ENCODE results near the gene MAEL.

Gene MAEL

GRCh38 chr1:166988974-166989515, at the start of gene MAEL:
TSS of gene MAEL (plus strand) at chr1:166989280. CDS start at chr1:166989353, 73 bp downstream.
- no peak for DNase-seq (ENCODE audit: low read depth)

DNA sequence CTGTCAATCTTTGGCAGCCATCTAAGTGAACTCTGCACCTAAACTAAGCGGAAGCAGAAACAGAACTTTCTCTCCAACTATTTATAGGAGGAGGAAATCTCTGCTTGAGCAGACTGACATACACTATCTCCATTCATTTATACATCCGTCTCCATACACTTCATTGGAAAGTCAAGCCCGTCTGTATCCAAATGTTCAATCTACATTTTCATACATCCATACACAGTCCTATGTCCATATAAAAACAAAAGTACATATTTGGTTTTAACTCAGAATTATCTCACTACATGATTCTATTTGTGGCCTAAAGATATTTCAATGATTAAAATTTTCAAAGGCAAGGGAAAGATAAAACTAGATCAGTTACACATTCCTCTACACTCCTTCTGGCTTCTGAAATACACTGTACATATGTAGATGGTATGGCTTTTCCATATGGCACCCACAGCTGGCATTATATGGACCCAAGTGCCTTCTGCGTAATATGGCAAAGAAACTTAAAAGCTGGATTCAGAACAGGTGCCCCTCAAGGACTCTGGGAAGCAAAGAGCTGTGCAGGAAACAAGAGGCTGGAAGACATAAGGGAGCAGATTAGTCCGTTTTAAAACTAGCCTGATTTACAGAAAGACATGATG, 49.2 kb upstream of the MAEL start:
- DNase-seq (ENCODE audit: low read depth) = no peak

DNA sequence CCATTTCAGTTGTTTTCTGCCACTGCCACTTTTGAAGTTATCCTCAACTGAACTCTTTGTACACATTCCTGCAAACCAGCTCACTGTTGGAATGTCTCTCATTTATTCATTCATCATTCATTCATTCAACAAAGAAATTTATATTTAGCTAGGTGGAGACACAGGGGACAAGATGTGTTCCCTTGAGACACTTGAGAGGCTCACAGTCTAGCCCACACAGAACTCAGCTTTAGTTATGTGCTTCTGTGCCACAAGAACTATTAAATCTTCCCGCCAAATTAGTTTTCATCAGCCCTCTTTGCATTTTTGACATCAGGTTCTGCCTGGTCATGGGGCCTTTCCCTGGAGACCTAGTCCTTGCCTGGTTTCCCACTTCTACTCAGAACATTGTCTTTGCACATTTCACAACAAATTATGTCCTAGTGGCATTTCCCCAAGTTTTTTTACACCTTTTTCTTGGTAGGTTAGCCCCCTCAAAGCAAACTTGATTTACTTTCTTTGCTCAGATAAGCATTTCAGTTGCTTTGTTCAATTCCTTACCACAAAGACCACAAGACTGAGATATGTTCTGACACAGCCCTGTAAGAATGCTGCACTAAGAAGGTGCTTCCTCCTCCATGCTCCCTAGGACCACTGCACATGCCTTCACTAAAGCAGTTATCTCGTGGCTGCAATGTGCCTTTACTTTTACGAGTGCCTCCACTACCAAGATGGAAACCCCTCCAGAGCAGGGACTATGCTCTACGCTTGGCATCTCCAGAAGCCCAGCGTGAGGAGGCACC, 44.7 kb upstream of the MAEL start:
- DNase-seq (ENCODE audit: low read depth) = no peak

DNA sequence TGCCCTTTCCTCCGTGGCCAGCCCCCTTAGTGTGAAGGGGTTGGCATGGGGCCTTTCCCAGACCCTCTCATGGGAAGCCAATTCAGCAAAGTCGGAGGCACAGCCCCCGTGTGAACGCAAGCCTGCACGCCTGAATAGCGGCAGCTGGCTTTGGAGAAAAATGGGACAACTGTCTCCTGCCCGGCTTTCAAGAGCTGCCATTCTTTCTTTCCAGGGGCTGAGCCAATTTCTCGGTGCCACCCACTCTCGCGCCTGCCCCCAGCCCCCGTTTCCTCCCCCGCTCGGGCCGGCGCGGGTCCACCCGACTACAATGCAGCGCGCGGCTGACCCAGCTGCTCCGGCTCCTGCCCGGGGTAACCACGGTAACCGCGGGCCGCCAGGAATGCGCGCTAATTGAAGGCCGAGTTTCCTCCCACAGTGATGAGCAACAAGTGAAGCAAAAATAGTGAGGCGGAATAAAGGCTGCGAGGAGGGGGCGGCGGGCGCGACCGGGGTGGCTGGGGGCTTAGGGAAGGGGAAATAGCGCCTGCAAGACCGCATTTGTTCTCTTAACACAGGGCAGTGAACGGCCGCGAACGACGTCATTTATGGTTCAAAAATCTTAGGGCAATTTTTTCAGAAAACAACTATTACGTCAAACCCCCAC, 41.6 kb upstream of the MAEL start:
- no peak for DNase-seq (ENCODE audit: low read depth)

GRCh38 chr1:166948856-166949350, 40.2 kb upstream of the MAEL start:
- no peak for DNase-seq (ENCODE audit: low read depth)

GRCh38 chr1:166950156-166950555, 38.9 kb upstream of the MAEL start:
- DNase-seq (ENCODE audit: low read depth) = no peak

- DNase-seq (ENCODE audit: low read depth) = no peak
These were observed 38.0 kb upstream of the MAEL start for GRCh38 chr1:166951050-166951449.

DNA sequence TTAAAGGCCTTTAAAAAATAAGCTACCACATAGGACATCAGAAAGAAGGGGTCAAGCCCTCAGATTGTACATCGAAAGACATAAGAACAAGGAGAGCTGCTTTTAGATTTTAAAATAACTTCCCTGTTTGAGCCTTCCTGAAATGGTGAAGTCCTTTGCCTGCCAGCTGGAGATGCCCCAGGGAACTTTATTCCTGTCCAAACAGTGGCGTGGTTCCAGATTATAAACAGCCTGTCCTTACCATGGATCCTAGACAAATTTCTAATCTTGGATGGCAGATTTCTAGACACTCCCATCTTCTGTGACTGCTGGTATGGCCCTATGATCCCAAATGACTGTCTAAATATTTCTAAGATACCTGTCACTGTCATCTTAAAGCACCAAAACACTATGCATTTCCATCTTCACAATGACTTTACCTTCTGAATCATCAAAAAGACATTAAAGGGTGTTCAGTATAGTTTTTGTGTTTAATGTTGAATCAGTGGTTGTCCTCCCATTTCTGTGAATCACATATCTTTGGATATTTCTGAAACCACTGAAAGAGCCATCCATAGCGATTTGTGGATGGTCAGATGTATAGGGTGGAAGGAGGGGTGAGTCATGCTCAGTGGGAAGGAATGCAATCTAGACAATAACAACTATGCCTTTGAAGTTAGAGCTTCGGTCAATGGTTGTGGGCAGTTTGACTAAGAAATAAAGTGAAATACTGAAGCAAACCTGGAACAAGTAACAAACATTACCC, 36.9 kb upstream of the MAEL start:
- DNase-seq (ENCODE audit: low read depth) = no peak

- DNase-seq (ENCODE audit: low read depth) = no peak
These were observed 35.6 kb upstream of the MAEL start for GRCh38 chr1:166953491-166953890.

DNA sequence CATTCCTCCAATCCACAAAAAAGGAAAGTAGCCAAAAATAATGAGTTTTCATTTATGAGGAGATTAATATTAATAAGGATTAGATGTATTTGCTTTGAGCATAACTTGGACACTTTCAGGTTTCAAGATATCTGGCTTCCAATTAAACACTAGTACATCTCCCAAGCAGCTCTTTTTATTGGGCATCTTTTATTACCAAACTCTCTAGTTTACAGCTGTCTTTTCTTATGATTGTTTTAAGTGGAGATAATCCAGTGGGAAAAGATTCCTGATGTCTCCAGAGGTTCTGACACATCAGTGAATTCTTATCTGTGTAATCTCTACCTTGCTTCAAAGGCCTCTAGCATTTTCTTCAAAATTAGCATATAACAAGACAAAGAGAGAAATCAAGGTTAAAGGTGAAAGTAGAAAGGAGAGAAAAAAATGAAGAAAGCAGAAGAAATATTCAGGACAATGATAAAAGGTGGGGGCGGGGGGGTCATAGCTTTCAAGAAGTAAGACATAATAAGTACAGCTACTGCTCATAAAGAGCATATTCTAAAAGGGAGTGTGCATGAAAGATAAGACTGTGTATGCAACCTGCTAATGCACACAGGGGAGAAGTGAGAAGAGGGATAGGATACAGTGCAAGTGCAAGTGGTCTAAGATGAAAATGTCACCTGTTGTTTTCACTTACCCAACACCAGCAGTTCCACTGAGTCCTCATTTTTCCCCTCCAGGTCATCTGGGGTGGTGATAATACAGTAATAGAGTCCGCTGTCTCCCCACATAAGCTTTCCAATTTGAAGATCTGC, 32.8 kb upstream of the MAEL start:
- no peak for DNase-seq (ENCODE audit: low read depth)

DNA sequence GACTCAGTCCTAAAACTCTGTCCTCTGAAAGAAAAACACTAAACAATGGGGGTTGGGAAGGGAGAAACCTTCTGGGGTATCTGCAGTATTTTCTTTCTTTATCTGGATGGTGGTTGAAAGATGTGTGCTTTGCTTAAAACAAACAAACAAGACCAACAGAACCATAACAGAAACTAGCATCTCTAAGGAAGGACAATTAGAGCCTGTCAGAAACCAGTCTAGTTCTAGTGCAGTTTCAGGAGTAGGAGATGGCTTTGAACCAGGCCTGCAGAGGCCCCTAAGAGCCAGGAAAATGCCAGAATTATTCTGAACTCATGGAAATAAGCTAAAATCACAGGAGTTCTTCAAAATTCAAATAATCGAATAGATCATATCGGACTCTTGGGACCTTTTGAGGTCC, 32.2 kb upstream of the MAEL start:
- no peak for DNase-seq (ENCODE audit: low read depth)

- DNase-seq (ENCODE audit: low read depth) = no peak
These were observed 28.1 kb upstream of the MAEL start for GRCh38 chr1:166960858-166961474.

DNA sequence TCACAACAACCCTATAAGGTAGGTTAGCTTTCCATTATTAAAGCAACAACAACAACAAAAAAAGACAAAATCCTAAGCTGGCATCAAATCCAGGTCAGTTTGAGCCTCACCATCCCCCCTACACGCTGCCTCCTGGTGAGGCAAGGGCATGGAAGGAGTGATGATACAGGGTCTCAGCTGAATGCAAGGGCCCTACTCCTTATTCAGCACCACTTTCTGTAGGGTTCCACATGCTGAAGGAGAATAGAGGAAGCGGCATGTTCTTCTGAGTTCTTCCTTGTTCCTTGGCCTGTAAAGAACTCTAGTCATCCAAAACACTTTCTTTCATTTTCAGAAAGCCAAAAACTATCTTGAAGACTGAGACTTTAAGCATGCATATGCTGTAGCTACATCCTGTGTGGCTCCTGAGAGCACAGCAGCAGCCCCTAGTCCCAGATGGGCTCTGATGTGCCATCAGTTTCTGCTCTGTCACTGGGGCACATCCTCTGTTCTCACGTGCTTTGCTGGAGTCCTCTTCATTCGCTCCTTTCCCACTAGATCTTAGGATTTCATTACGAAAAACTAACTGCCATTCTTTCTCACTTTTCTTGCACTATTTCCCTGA, 19.9 kb upstream of the MAEL start:
- DNase-seq (ENCODE audit: low read depth) = no peak

DNA sequence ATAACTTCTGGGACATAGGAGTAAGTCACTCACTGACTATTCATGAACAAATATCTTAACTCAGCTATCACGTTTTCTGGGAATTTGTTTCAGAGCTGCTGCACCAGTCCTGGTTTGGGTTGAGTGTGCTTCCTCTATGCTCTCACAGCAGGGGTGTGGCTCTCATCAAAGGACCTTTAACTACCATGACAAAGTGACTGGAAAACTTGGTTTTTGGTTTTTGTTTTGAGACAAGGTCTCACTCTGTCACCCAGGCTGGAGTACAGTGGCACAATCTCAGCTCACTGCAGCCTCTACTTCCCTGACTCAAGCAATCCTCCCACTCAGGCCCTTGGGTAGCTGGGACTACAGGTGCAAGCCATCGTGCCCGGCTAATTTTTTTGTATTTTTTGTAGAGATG, 17.8 kb upstream of the MAEL start:
- DNase-seq (ENCODE audit: low read depth) = no peak

DNA sequence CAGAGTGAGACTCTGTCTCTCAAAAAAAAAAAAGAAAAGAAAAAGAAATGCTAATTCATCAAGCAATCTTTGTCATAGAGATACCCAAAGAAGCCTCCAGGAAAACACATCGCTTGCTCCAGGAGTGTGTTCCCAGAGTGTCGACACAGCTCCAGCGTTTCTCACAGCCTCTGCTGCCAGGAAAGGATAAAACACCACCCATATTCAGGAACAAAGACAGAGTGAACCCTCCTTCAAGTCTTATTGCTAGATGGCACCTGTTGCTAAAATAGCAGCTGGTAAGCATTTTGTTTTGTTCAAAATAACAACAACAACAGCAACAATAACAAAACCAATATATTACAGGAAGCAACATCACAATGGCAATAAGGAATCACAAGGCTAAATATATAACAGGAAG, 16.9 kb upstream of the MAEL start:
- no peak for DNase-seq (ENCODE audit: low read depth)

DNA sequence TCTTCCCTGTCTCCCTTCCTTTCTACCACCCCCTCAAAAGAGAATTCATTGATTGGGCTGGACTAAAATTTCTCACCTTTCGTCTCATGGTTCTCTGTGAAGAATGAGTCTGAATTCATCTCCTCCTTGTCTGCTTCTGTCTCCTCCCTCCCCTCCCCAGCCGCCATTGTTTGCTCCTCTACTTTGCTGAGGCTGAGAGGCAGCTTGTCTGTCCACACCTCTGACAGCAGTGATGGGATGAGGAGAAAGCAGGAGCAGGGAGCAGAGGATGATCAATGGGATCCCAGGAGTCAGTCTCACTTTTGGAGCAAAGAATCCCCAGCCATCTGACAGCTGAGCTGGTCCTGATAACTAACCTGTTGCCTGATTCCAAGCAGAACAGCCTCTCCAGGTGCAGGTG, 16.3 kb upstream of the MAEL start:
- no peak for DNase-seq (ENCODE audit: low read depth)

DNA sequence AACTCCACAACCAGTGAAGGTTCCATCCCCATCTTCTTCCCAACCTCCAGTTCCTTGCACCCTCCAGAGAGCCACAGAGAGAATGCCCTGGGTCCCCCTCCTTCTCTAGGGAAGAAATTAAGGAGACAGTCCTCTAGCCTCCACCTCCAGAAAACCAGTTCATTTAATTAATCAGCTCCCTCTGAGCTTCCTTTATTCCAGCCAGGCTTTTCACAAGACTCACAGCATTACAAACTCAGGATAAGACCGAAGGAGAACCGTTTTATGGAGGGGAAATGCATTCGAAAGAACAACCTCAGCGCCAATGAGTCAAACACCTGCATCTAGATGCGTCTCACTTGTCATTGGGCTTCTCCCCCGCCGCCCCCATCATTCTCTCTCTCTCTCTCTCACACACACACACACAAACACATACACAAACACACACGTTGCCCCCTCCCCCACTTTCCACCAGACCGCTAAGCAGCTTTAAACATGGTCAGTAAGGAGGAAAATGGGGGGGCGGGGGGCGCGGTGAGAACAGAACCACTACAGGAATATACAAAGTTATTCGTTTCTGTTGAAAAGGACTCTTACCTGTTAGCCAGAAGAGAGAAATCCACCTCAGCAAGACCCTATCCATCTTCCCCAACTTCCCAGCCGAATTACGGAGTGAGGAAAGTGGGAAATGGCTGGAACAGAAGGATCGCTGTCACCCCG, 14.3 kb upstream of the MAEL start:
- DNase-seq (ENCODE audit: low read depth) = peak; percentile 9

DNA sequence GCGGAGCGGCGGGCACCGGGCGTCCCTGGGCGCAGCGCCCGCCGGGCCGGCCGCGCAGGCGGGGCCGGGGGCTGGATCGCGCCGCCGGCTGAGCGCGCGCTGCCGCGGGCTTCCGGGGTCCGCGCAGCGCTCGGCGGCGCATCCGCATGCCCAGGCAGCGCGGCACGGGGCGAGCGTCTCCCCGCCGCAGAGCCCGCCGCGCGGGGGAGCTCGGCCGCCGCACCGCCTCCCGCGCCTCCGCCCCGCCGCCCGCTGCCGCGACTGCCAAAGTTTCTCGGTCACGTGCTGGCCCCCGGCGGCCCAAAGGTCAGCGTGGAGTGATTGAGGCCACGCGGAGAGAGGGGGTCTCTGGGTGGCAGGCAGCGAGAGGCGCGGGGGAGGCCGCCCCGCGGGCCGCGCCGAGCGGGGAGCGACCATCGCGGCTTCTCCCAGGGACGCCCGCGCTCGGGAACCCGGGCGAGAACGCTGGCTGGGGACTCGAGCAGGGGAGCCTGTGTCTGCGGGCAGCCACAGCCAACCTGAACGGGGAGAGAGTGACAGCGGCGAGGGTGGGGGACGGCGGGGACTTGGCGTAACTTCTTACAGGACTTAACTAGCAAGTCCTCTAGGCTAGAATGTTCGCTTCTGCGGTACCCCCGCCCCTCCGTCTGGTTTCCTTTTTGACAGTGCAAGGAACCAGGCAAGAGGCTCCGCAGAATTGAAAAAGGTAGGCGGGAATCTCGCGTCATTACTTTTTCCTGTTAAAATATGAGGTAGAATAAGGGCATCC, 13.5 kb upstream of the MAEL start, which contains the start of gene ILDR2:
Gene ILDR2, minus strand, starts transcription at position 180 of the 769 bp plus-strand sequence. CDS start 272 bp downstream, outside the sequence.
- peak; percentile 27 for DNase-seq (ENCODE audit: low read depth)

DNA sequence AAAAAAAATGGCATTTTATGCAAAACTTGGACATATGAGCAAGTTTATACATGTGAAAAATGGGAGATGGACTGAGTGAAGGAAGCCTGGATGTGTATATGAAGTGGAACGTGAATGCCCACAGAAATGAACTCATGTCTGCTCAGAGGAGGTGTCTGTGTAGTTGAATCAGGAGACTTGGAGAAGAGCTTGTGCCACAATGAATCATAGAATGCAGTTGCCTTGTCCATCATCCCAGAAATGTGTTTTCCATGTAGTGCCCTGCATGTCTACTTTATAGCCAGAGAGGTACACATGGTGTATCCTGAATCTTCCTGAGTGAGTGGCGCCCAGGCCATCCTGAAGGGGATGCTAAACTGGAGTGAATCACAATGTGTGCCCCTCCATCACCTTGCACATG, 11.1 kb upstream of the MAEL start:
- DNase-seq (ENCODE audit: low read depth) = no peak

Data from stimulated activated CD8-positive, alpha-beta memory T cell treated with anti-CD3 and anti-CD28 coated beads, Interleukin-7, amount 100 ng/mL, for 24 hours (primary cell).